Erythroblast (primary cell): ENCODE results near the gene TOR1B.

Experiments
- GATA1 ChIP-seq: IDR thresholded peaks from 2 replicates; pipeline ENCODE4 v1.6.1; 2011; ENCODE audit warnings: low read depth, mild to moderate bottlenecking, control low read depth, low read length, moderate library complexity
- POLR2A ChIP-seq: IDR thresholded peaks from 2 replicates; pipeline ENCODE4 v1.6.1; 2011; ENCODE audit warnings: mild to moderate bottlenecking, low read length

GRCh38 chr9:129768486-129768885 is 34.5 kb upstream of the TOR1B start:
- TF ChIP-seq POLR2A: no peak
- TF ChIP-seq GATA1: no peak
